Measurements from ENCODE around the gene WDR43.

Gene WDR43

DNA sequence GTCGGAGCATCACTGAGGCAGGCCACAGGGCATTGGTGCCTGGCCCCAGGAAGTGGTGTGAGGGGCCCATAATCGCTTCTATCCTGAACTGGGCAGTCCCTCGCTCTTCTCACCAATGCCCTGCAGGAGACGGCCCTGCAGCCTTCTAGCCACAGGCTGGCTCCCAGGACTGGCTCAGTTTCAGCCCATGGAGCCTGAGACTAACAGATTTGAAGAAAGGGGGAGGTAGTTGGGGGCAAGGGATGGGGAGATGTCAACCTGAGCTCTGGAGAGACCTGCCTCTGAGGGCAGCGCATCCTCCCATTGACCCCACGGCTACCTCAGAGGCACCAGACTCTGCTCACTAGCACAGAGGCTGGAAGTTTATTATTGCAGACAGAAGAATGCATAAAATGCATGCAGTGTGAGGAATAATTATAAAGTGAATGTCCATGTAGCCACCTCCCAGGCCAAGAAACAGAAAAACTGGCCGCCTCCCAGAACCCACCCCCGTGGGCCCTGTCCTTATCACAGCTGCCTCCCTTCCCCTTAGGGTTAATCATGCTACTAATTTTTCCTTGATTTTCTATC is 88.0 kb downstream of the WDR43 start:
- Mint-ChIP-seq H3K4me3 (no peak overlapping the region), H3K36me3 (ENCODE audit: low read depth) (no peaks in the 10 kb centered on the region)

DNA sequence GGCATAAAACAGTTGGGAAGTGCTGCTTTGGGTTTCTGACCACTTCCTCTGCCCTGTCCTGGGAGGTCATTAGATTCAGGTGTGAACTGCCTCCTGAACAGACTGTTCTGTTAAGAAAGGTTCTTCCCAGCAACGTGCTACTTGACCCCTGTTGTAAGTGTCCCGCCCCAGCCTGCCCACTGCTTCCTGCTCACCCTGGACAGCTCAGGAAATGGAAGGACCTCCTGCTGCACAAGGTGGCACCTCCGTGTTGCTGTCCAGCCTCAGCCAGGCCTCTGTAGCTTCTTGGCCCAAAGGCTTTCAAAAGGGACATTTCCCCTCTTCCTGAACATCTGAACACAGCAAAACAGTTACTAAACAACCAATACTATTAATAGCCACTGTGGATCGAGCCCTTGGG is 92.0 kb downstream of the WDR43 start:
- Mint-ChIP-seq H3K36me3 (ENCODE audit: low read depth) (no peaks in the 10 kb centered on the region), H3K27me3 (no peaks in the 10 kb centered on the region), H3K9me3 (no peaks in the 10 kb centered on the region), H3K4me1 (ENCODE audit: low read depth) (no peaks in the 10 kb centered on the region), H3K27ac (no peak overlapping the region), H3K4me3 (no peak overlapping the region)

More for the DNA sequence above, 88.0 kb downstream of the WDR43 start:
- Mint-ChIP-seq H3K9me3 (no peaks in the 10 kb centered on the region), H3K27me3 (no peaks in the 10 kb centered on the region), H3K4me1 (ENCODE audit: low read depth) (no peaks in the 10 kb centered on the region), H3K27ac (no peak overlapping the region)

DNA sequence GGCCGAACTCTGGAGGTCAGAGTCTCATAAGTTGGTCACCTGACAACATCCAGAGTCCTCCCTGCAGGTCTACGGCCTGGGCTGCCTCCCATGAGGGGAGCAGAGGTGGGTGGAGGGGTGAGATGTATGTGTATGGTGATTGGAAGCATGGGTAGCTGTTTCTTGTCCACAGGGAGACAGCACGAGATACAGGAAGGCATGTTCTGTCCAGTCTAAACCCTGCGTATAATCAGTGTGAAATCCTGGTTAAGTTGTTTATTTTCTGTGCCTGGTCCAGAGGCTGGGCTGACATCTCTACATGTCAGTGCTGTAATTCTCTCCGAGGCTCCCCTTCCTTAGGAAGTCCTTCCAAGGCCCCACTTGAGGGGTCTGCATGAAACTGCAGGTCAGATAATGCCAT is 95.5 kb downstream of the WDR43 start:
- H3K4me1 Mint-ChIP-seq (ENCODE audit: low read depth), result no peaks in the 10 kb centered on the region

DNA sequence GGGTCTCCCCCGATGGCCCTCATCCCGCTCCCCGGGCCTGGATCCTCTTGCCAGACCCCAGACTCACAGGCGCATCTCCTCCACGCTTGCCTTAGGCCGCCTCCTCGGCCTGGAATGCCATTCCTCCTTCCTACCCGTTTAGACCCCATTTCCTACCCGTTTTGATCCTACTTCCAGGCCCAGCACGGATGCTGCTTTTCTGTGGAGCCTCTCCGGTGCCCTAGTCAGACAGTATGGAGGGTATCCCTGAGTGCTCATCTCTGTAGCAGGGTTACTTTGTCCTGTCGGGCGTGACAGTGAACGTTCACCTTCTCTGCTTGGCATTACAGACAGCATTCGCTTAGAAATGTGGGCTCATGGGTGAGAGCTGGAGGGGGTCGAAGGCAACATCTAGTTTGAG is 96.0 kb downstream of the WDR43 start:
- no peaks in the 10 kb centered on the region for H3K4me1 Mint-ChIP-seq (ENCODE audit: low read depth)
- H3K27me3 Mint-ChIP-seq, result no peaks in the 10 kb centered on the region
- no peak overlapping the region for H3K4me3 Mint-ChIP-seq
- no peaks in the 10 kb centered on the region for H3K9me3 Mint-ChIP-seq
- H3K36me3 Mint-ChIP-seq (ENCODE audit: low read depth), result no peaks in the 10 kb centered on the region
- H3K27ac Mint-ChIP-seq, result no peak overlapping the region

More for the DNA sequence above, 95.5 kb downstream of the WDR43 start:
- Mint-ChIP-seq H3K9me3 (no peaks in the 10 kb centered on the region), H3K27me3 (no peaks in the 10 kb centered on the region), H3K4me3 (no peak overlapping the region), H3K27ac (no peak overlapping the region), H3K36me3 (ENCODE audit: low read depth) (no peaks in the 10 kb centered on the region)

DNA sequence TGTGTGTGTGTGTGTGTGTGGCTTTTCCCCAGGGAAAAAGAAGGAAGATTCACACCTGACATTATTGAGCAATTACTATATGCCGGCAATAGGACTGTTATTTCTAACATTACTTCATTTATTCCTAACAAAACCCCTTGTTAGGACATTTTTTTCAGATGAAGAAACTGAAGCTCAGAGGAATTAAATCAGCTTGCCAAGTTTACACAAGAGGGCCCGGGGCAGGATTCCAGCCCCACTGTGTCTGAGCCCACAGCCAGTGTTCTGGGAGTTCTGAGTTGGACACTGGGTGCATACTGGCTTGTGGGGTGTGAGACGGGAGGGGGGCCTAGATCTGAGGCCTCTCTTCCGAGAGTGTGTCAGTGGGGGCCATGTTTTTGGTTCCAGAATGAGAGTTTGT is 96.6 kb downstream of the WDR43 start:
- Mint-ChIP-seq H3K27me3 (no peaks in the 10 kb centered on the region), H3K4me3 (no peak overlapping the region), H3K4me1 (ENCODE audit: low read depth) (no peaks in the 10 kb centered on the region), H3K27ac (no peak overlapping the region), H3K9me3 (no peaks in the 10 kb centered on the region), H3K36me3 (ENCODE audit: low read depth) (no peaks in the 10 kb centered on the region)

DNA sequence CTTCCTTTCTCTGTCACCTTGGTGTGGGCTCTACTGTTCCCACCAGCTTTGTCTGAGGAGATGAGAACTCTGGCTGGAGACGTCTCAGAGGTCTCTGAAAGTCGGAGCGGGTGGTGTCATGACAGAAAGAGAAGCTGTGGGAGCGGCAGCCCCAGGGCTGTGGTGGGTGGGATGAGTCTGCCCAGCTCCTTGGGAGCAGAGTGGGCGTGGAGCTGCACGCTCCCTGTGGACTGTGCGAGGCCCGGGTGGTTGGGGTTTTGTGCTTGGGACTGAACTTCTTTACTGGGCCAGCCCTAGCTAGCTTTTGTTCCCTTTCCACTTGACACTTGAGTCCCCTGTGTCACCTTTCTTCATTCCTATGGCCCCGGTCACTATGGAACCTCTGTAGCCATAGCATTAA is 97.0 kb downstream of the WDR43 start:
- H3K4me1 Mint-ChIP-seq (ENCODE audit: low read depth), result no peaks in the 10 kb centered on the region
- no peaks in the 10 kb centered on the region for H3K9me3 Mint-ChIP-seq
- H3K36me3 Mint-ChIP-seq (ENCODE audit: low read depth), result no peaks in the 10 kb centered on the region

DNA sequence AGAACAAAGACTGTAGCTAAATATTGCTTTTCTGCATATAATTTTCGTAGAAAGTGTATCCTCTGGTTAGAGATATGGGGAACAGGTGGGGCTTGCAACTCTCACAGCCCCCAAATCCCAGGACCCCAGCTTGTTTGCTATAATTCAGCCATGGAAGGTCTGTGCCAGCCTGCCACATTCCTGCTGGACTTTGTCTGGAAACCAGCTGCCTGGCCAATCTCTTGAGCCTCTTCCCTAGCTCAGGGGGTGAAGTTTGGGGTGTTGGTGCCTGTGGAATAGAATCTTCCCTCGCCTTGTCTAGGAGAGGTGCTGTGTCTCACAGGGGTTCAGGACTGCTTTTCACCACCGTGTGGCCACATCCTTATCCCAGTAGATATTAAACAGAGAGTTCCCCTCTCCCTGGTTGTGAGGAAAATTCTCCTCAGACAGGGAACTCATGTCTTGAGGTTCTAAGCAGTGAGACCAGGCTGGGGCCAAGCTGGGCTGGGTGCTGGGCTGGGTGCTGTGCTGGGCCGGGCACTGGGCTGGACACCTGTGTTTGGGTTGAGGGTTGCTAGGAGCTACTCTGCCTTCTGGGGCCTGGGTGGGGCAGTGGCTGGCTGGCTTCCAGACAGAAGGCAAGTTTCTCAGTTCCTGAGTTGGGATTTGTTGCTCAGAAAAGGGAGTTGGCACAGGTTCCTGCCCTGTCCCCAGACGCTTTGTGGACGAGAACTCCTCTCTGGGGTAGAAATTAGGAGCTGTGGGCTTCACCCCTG is 98.9 kb downstream of the WDR43 start:
- no peaks in the 10 kb centered on the region for H3K9me3 Mint-ChIP-seq
- no peaks in the 10 kb centered on the region for H3K27me3 Mint-ChIP-seq
- no peak overlapping the region for H3K4me3 Mint-ChIP-seq
- H3K27ac Mint-ChIP-seq, result no peak overlapping the region
- H3K4me1 Mint-ChIP-seq (ENCODE audit: low read depth), result no peaks in the 10 kb centered on the region
- no peaks in the 10 kb centered on the region for H3K36me3 Mint-ChIP-seq (ENCODE audit: low read depth)

More for the DNA sequence above, 97.0 kb downstream of the WDR43 start:
- no peak overlapping the region for H3K27ac Mint-ChIP-seq
- H3K27me3 Mint-ChIP-seq, result no peaks in the 10 kb centered on the region
- H3K4me3 Mint-ChIP-seq, result no peak overlapping the region

DNA sequence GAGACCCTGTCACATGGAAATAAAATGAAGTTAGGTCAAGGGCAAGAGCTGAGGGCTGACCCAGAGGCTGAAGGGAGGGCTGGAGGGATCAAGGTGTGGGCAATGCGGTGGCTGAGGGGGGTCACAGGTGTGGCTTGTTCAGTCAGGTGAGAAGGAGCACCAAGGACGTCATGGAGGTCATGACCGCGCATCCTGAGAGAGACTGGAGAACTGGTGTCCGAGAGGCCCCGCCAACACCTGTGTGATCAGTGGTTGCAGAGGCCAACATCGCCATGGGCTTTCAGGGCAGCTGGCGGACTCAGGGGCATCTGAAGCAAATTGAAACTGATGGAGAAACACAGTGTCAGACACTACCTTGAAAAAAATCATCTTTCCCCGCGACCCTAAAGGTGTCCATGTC is 99.6 kb downstream of the WDR43 start:
- H3K36me3 Mint-ChIP-seq (ENCODE audit: low read depth), result no peaks in the 10 kb centered on the region
- H3K27me3 Mint-ChIP-seq, result no peaks in the 10 kb centered on the region
- H3K27ac Mint-ChIP-seq, result no peak overlapping the region
- no peaks in the 10 kb centered on the region for H3K9me3 Mint-ChIP-seq
- H3K4me1 Mint-ChIP-seq (ENCODE audit: low read depth), result no peaks in the 10 kb centered on the region
- no peak overlapping the region for H3K4me3 Mint-ChIP-seq

DNA sequence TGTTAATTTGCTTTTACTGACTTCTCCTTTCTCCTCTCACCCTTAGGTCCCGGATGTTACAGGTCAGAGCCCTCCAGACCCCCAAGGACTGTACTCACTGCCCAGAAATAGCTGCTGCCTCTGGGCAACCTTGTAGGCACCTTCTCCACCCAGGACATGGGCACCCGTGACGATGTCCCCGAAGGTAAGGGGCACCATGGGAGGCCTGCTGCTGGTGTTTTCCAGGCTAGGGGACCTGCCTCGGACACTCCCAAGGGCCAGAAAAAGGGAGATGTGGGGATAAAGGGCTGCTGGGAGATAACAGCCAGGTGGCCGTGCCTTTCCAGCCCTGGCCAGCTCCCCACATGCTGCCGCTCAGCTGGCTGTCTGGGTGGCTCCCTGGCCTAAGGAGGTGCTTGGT is 100.2 kb downstream of the WDR43 start:
- H3K4me3 Mint-ChIP-seq, result no peak overlapping the region

DNA sequence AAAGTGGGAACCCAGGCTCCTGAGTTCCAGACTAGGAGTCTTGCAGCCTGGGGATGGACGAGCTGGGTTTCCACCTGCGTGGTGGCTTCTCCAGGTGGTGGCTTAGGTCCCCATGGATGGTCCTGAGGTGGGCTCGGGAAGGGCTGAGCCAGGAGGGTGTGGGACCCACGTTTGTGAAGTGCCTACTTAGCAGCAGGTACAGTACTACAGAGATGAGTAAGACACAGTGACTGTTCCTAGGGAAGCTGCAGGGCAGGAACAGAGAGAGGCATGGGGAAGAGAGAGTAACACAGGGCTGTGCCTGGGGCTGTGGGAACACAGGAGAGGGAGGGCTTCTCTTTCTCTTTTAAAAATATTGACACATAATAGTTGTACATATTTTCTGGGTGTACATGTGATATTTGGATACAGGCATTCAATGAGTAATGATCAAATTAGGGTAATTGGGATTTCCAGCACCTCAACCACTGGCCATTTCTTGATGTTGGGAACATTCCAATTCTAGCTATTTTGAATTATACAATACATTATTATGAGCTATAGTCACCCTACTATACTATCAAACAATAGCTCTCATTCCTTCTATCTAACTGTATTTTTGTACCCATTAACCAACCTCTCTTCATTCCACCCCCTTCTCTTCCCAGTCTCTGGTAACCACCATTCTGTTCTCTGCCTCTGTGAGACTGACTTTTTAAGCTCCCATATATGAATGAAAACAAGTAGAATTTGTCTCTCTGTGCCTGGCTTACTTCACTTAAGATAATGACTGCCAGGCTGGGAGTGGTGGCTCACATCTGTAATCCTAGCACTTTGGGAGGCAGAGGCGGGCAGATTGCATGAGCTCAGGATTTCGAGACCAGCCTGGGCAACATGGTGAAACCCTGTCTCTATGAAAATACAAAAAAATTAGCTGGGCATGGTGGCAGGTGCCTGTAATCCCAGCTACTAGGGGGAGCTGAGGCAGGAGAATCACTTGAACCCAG is 101.6 kb downstream of the WDR43 start:
- H3K27ac Mint-ChIP-seq, result no peak overlapping the region
- no peaks in the 10 kb centered on the region for H3K27me3 Mint-ChIP-seq
- H3K4me1 Mint-ChIP-seq (ENCODE audit: low read depth), result peaks cover 15% of the 10 kb centered on the region
- no peaks in the 10 kb centered on the region for H3K9me3 Mint-ChIP-seq
- H3K36me3 Mint-ChIP-seq (ENCODE audit: low read depth), result no peaks in the 10 kb centered on the region
- no peak overlapping the region for H3K4me3 Mint-ChIP-seq

More for the DNA sequence above, 100.2 kb downstream of the WDR43 start:
- Mint-ChIP-seq H3K9me3 (no peaks in the 10 kb centered on the region), H3K27me3 (no peaks in the 10 kb centered on the region), H3K4me1 (ENCODE audit: low read depth) (peaks cover 1% of the 10 kb centered on the region), H3K27ac (no peak overlapping the region), H3K36me3 (ENCODE audit: low read depth) (no peaks in the 10 kb centered on the region)

DNA sequence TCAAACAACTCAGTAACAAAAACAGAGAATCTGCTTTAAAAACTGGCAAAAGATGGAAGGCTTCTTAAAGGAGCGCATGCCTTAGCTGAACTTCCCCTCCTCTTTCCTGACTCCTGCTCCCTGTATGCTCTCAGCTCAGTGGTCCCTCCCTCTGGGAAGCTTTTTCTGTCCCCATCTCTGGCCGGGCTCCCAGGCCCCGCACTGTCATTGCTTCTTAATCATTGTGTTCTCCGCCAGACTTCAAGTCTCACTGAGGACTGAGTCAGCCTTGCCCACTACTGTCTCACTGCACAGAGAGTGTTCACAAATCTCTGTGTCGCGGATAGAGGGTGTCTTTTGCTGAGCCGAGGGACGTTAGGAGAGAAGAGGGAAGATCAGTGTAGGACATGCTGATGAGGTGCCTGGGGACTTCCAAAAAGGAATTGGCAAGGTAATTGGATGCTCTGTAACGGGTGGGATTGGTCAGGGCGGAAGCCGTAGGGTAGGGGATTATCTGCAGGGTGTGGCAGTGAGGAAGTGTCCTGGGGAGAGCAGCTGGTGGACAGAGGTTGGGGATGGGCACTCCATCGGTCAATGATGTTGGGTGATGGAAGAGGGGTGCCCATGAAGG is 102.9 kb downstream of the WDR43 start:
- no peaks in the 10 kb centered on the region for H3K9me3 Mint-ChIP-seq
- H3K4me1 Mint-ChIP-seq (ENCODE audit: low read depth), result peaks cover 24% of the 10 kb centered on the region
- H3K27ac Mint-ChIP-seq, result no peak overlapping the region
- no peaks in the 10 kb centered on the region for H3K27me3 Mint-ChIP-seq
- H3K36me3 Mint-ChIP-seq (ENCODE audit: low read depth), result no peaks in the 10 kb centered on the region
- no peak overlapping the region for H3K4me3 Mint-ChIP-seq

Data from stimulated activated naive CD8-positive, alpha-beta T cell treated with anti-CD3 and anti-CD28 coated beads, Interleukin-15, Interleukin-2, amounts not matched to agents 100 ng/mL and 50 ng/mL, for 24 hours (primary cell).